ENCODE results near the gene AHCYL2.

AHCYL2 gene

GRCh38 chr7:129458171-129458570 is 233.3 kb downstream of the AHCYL2 start:
- Histone ChIP-seq H3K4me3 (ENCODE audit: low read depth in 1 of 2, low read length in 2 of 2) (no peak overlapping the region), H3K9me3 (ENCODE audit: control insufficient read depth in 1 of 2, low read length in 2 of 2) (no peaks in the 10 kb centered on the region), H3K36me3 (ENCODE audit: control insufficient read depth in 1 of 2, insufficient read depth in 2 of 2, low read length in 2 of 2) (peaks cover 0 to 4% of the 10 kb centered on the region in 2 donors), H3K9ac (ENCODE audit: low read depth in 1 of 2, low read length in 2 of 2) (no peak overlapping the region), H3K27ac (ENCODE audit: low read depth, low read length) (no peak overlapping the region), H3K27me3 (ENCODE audit: control insufficient read depth in 1 of 2, insufficient read depth in 2 of 2, low read length in 2 of 2) (no peaks in the 10 kb centered on the region), H3K4me1 (ENCODE audit: control insufficient read depth in 1 of 2, insufficient read depth in 2 of 2, low read length in 2 of 2) (no peaks in the 10 kb centered on the region)

- Histone ChIP-seq H3K9ac (ENCODE audit: low read depth in 1 of 2, low read length in 2 of 2) (no peak overlapping the region), H3K27me3 (ENCODE audit: control insufficient read depth in 1 of 2, insufficient read depth in 2 of 2, low read length in 2 of 2) (no peaks in the 10 kb centered on the region), H3K9me3 (ENCODE audit: control insufficient read depth in 1 of 2, low read length in 2 of 2) (no peaks in the 10 kb centered on the region), H3K4me1 (ENCODE audit: control insufficient read depth in 1 of 2, insufficient read depth in 2 of 2, low read length in 2 of 2) (no peaks in the 10 kb centered on the region), H3K4me3 (ENCODE audit: low read depth in 1 of 2, low read length in 2 of 2) (no peak overlapping the region), H3K27ac (ENCODE audit: low read depth, low read length) (no peak overlapping the region), H3K36me3 (ENCODE audit: control insufficient read depth in 1 of 2, insufficient read depth in 2 of 2, low read length in 2 of 2) (peaks cover 0 to 4% of the 10 kb centered on the region in 2 donors)
Observed at GRCh38 chr7:129461809-129462208, 237.0 kb downstream of the AHCYL2 start.

- Histone ChIP-seq H3K9me3 (ENCODE audit: control insufficient read depth in 1 of 2, low read length in 2 of 2) (no peaks in the 10 kb centered on the region), H3K27ac (ENCODE audit: low read depth, low read length) (no peak overlapping the region), H3K4me1 (ENCODE audit: control insufficient read depth in 1 of 2, insufficient read depth in 2 of 2, low read length in 2 of 2) (no peaks in the 10 kb centered on the region), H3K27me3 (ENCODE audit: control insufficient read depth in 1 of 2, insufficient read depth in 2 of 2, low read length in 2 of 2) (no peaks in the 10 kb centered on the region), H3K36me3 (ENCODE audit: control insufficient read depth in 1 of 2, insufficient read depth in 2 of 2, low read length in 2 of 2) (peaks cover 0 to 4% of the 10 kb centered on the region in 2 donors), H3K9ac (ENCODE audit: low read depth in 1 of 2, low read length in 2 of 2) (no peak overlapping the region), H3K4me3 (ENCODE audit: low read depth in 1 of 2, low read length in 2 of 2) (no peak overlapping the region)
Observed at GRCh38 chr7:129462420-129462819, 237.6 kb downstream of the AHCYL2 start.

GRCh38 chr7:129464194-129464593 is 239.4 kb downstream of the AHCYL2 start:
- H3K4me1 ChIP-seq (ENCODE audit: control insufficient read depth in 1 of 2, insufficient read depth in 2 of 2, low read length in 2 of 2) = no peaks in the 10 kb centered on the region
- H3K27ac ChIP-seq (ENCODE audit: low read depth, low read length) = no peak overlapping the region
- no peaks in the 10 kb centered on the region for H3K9me3 ChIP-seq (ENCODE audit: control insufficient read depth in 1 of 2, low read length in 2 of 2)

GRCh38 chr7:129465080-129465479 is 240.2 kb downstream of the AHCYL2 start:
- Histone ChIP-seq H3K4me1 (ENCODE audit: control insufficient read depth in 1 of 2, insufficient read depth in 2 of 2, low read length in 2 of 2) (no peaks in the 10 kb centered on the region), H3K27ac (ENCODE audit: low read depth, low read length) (no peak overlapping the region), H3K9ac (ENCODE audit: low read depth in 1 of 2, low read length in 2 of 2) (no peak overlapping the region), H3K4me3 (ENCODE audit: low read depth in 1 of 2, low read length in 2 of 2) (no peak overlapping the region), H3K36me3 (ENCODE audit: control insufficient read depth in 1 of 2, insufficient read depth in 2 of 2, low read length in 2 of 2) (peaks cover 0 to 2% of the 10 kb centered on the region in 2 donors), H3K27me3 (ENCODE audit: control insufficient read depth in 1 of 2, insufficient read depth in 2 of 2, low read length in 2 of 2) (no peaks in the 10 kb centered on the region), H3K9me3 (ENCODE audit: control insufficient read depth in 1 of 2, low read length in 2 of 2) (no peaks in the 10 kb centered on the region)

More at GRCh38 chr7:129464194-129464593, 239.4 kb downstream of the AHCYL2 start:
- peaks cover 0 to 4% of the 10 kb centered on the region in 2 donors for H3K36me3 ChIP-seq (ENCODE audit: control insufficient read depth in 1 of 2, insufficient read depth in 2 of 2, low read length in 2 of 2)
- H3K4me3 ChIP-seq (ENCODE audit: low read depth in 1 of 2, low read length in 2 of 2) = no peak overlapping the region
- H3K27me3 ChIP-seq (ENCODE audit: control insufficient read depth in 1 of 2, insufficient read depth in 2 of 2, low read length in 2 of 2) = no peaks in the 10 kb centered on the region
- H3K9ac ChIP-seq (ENCODE audit: low read depth in 1 of 2, low read length in 2 of 2) = no peak overlapping the region

- Histone ChIP-seq H3K27ac (ENCODE audit: low read depth, low read length) (no peak overlapping the region), H3K9me3 (ENCODE audit: control insufficient read depth in 1 of 2, low read length in 2 of 2) (no peaks in the 10 kb centered on the region), H3K27me3 (ENCODE audit: control insufficient read depth in 1 of 2, insufficient read depth in 2 of 2, low read length in 2 of 2) (no peaks in the 10 kb centered on the region), H3K4me3 (ENCODE audit: low read depth in 1 of 2, low read length in 2 of 2) (no peak overlapping the region), H3K36me3 (ENCODE audit: control insufficient read depth in 1 of 2, insufficient read depth in 2 of 2, low read length in 2 of 2) (no peaks in the 10 kb centered on the region), H3K9ac (ENCODE audit: low read depth in 1 of 2, low read length in 2 of 2) (no peak overlapping the region), H3K4me1 (ENCODE audit: control insufficient read depth in 1 of 2, insufficient read depth in 2 of 2, low read length in 2 of 2) (no peaks in the 10 kb centered on the region)
Observed at GRCh38 chr7:129466796-129467195, 242.0 kb downstream of the AHCYL2 start.

GRCh38 chr7:129468087-129468486 is 243.3 kb downstream of the AHCYL2 start:
- H3K27me3 ChIP-seq (ENCODE audit: control insufficient read depth in 1 of 2, insufficient read depth in 2 of 2, low read length in 2 of 2) = no peaks in the 10 kb centered on the region
- H3K36me3 ChIP-seq (ENCODE audit: control insufficient read depth in 1 of 2, insufficient read depth in 2 of 2, low read length in 2 of 2) = no peaks in the 10 kb centered on the region
- H3K9ac ChIP-seq (ENCODE audit: low read depth in 1 of 2, low read length in 2 of 2) = no peak overlapping the region
- H3K4me3 ChIP-seq (ENCODE audit: low read depth in 1 of 2, low read length in 2 of 2) = no peak overlapping the region
- no peak overlapping the region for H3K27ac ChIP-seq (ENCODE audit: low read depth, low read length)
- H3K9me3 ChIP-seq (ENCODE audit: control insufficient read depth in 1 of 2, low read length in 2 of 2) = no peaks in the 10 kb centered on the region
- no peaks in the 10 kb centered on the region for H3K4me1 ChIP-seq (ENCODE audit: control insufficient read depth in 1 of 2, insufficient read depth in 2 of 2, low read length in 2 of 2)

GRCh38 chr7:129468547-129468946 is 243.7 kb downstream of the AHCYL2 start:
- Histone ChIP-seq H3K36me3 (ENCODE audit: control insufficient read depth in 1 of 2, insufficient read depth in 2 of 2, low read length in 2 of 2) (no peaks in the 10 kb centered on the region), H3K4me1 (ENCODE audit: control insufficient read depth in 1 of 2, insufficient read depth in 2 of 2, low read length in 2 of 2) (no peaks in the 10 kb centered on the region), H3K4me3 (ENCODE audit: low read depth in 1 of 2, low read length in 2 of 2) (no peak overlapping the region), H3K27me3 (ENCODE audit: control insufficient read depth in 1 of 2, insufficient read depth in 2 of 2, low read length in 2 of 2) (no peaks in the 10 kb centered on the region), H3K9ac (ENCODE audit: low read depth in 1 of 2, low read length in 2 of 2) (no peak overlapping the region), H3K27ac (ENCODE audit: low read depth, low read length) (no peak overlapping the region), H3K9me3 (ENCODE audit: control insufficient read depth in 1 of 2, low read length in 2 of 2) (no peaks in the 10 kb centered on the region)

- Histone ChIP-seq H3K9ac (ENCODE audit: low read depth in 1 of 2, low read length in 2 of 2) (no peak overlapping the region), H3K4me1 (ENCODE audit: control insufficient read depth in 1 of 2, insufficient read depth in 2 of 2, low read length in 2 of 2) (no peaks in the 10 kb centered on the region), H3K4me3 (ENCODE audit: low read depth in 1 of 2, low read length in 2 of 2) (no peak overlapping the region), H3K36me3 (ENCODE audit: control insufficient read depth in 1 of 2, insufficient read depth in 2 of 2, low read length in 2 of 2) (no peaks in the 10 kb centered on the region), H3K9me3 (ENCODE audit: control insufficient read depth in 1 of 2, low read length in 2 of 2) (no peaks in the 10 kb centered on the region), H3K27ac (ENCODE audit: low read depth, low read length) (no peak overlapping the region), H3K27me3 (ENCODE audit: control insufficient read depth in 1 of 2, insufficient read depth in 2 of 2, low read length in 2 of 2) (no peaks in the 10 kb centered on the region)
Observed at GRCh38 chr7:129469930-129470329, 245.1 kb downstream of the AHCYL2 start.

- Histone ChIP-seq H3K27ac (ENCODE audit: low read depth, low read length) (no peak overlapping the region), H3K36me3 (ENCODE audit: control insufficient read depth in 1 of 2, insufficient read depth in 2 of 2, low read length in 2 of 2) (no peaks in the 10 kb centered on the region), H3K27me3 (ENCODE audit: control insufficient read depth in 1 of 2, insufficient read depth in 2 of 2, low read length in 2 of 2) (no peaks in the 10 kb centered on the region), H3K9me3 (ENCODE audit: control insufficient read depth in 1 of 2, low read length in 2 of 2) (no peaks in the 10 kb centered on the region), H3K9ac (ENCODE audit: low read depth in 1 of 2, low read length in 2 of 2) (no peak overlapping the region), H3K4me1 (ENCODE audit: control insufficient read depth in 1 of 2, insufficient read depth in 2 of 2, low read length in 2 of 2) (no peaks in the 10 kb centered on the region), H3K4me3 (ENCODE audit: low read depth in 1 of 2, low read length in 2 of 2) (no peak overlapping the region)
Observed at GRCh38 chr7:129470411-129470810, 245.6 kb downstream of the AHCYL2 start.

- Histone ChIP-seq H3K27ac (ENCODE audit: low read depth, low read length) (no peak overlapping the region), H3K36me3 (ENCODE audit: control insufficient read depth in 1 of 2, insufficient read depth in 2 of 2, low read length in 2 of 2) (no peaks in the 10 kb centered on the region), H3K4me3 (ENCODE audit: low read depth in 1 of 2, low read length in 2 of 2) (no peak overlapping the region), H3K9me3 (ENCODE audit: control insufficient read depth in 1 of 2, low read length in 2 of 2) (no peaks in the 10 kb centered on the region), H3K9ac (ENCODE audit: low read depth in 1 of 2, low read length in 2 of 2) (no peak overlapping the region), H3K27me3 (ENCODE audit: control insufficient read depth in 1 of 2, insufficient read depth in 2 of 2, low read length in 2 of 2) (no peaks in the 10 kb centered on the region), H3K4me1 (ENCODE audit: control insufficient read depth in 1 of 2, insufficient read depth in 2 of 2, low read length in 2 of 2) (no peaks in the 10 kb centered on the region)
Observed at GRCh38 chr7:129471402-129471827, 246.6 kb downstream of the AHCYL2 start.

Measured in duodenal mucosa (tissue), 2 donors.